Measurements from ENCODE around the gene SLC35B3.
"Not testable (repeated sequence)": the region's sequence is repeated elsewhere in the genome, so short reads cannot be mapped to it uniquely, and the experiment has no call there.

The SLC35B3 gene

GRCh38 chr6:8414844-8415243, 20.5 kb downstream of the SLC35B3 start:
- DNase-seq (ENCODE audit: low spot score) = no peak

DNA sequence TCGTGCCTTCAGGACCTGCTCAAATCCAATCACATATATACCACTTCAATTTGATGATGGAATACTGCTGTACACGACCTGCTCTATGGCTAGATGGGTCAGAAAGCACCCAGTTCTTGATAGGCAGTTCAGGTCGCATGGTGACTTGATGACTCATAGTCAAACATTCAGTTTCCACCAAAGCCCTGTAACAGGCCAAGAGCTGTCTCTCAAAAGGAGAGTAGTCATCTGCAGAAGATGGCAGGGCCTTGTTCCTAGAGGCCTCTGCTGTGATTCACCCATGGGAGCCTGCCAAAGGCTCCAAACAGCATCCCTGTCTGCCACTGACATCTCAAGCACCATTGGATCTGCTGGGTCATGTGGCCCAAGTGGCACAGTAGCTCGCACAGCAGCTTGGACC, 29.4 kb downstream of the SLC35B3 start:
- DNase-seq (ENCODE audit: low spot score) = not testable (repeated sequence)

- no peak for DNase-seq (ENCODE audit: low spot score)
Measured at GRCh38 chr6:8402546-8402945, 32.8 kb downstream of the SLC35B3 start.

DNA sequence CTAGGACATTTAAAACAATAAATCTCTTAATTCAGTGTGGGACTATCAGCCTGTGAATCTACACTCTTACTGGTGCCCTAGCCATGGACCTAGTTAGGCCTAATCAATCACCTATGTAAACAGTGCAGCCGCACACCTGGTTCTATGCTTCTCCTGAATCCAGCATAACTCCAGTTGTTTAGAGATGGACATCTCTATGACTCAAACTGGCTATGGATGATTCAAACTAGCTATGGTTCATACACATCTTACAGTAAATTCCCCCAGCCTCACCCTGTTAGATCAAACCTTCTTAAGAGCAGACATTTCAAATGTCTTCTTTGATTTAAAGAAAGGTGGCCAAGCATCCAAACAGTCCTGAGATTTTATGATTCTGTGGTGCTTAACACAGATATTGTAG, 34.7 kb downstream of the SLC35B3 start:
- DNase-seq (ENCODE audit: low spot score) = no peak

GRCh38 chr6:8392569-8392968, 42.8 kb downstream of the SLC35B3 start:
- DNase-seq (ENCODE audit: low spot score) = no peak

- DNase-seq (ENCODE audit: low spot score) = no peak
Measured at GRCh38 chr6:8391934-8392333, 43.4 kb downstream of the SLC35B3 start.

DNA sequence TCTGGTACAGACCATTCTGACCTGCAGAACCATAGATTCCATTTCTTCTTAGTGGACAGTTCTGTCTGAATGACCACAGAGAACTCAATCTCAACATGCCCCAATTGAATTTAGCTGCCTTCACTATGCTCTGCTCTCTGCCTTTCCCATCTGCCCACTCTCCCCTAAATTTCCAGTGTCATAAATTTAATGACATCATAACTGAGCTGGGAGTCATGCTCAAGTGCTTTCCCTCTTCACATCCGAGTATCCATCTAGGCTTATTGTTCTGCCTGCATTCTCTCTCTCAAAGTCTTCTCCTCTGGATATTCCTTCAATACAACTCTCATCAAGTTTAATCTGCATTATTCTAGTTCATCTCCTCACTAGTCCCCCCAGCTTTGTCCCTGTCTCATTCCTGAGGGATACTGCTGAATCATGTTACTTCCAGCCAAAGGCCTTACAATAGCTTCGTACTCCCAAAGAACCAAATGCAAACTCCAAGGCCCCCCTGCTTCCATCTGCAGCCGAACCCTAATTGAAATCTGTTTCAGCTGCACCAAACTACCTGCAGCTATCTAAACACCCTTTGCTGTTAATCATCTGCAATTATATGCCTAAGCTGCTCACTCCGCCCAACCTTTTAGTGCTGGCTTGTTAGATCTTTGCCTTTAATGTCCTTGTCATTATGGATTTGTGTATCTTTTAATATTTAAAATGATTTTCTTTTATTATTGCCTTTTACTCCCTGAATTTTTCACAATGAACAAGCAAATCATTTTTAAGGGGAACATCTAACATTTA, 46.1 kb downstream of the SLC35B3 start:
- no peak for DNase-seq (ENCODE audit: low spot score)

DNA sequence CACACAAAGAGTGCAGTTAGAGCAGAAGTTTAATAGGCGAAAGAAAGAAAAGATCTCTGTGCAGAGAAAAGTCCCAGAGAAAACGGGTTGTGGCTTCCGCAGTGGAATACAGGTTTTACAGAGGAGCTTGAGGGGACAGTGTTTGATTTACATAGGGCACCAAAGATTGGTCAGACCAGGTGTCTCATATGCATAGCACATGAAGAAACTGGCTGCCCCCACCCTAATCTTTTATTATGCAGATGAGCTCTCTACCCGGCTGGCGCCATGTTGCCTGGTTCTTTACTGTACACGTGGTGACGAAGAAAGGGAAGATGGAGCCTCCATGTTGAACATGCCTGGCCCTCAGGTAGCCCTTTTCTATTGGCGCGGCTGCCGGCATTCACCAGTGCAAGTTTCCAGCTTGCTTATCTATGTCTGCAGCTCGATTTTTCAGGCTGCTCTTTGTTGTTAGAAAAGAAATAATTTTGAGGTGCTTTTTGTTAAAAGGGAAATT, 47.4 kb downstream of the SLC35B3 start:
- DNase-seq (ENCODE audit: low spot score) = no peak

DNA sequence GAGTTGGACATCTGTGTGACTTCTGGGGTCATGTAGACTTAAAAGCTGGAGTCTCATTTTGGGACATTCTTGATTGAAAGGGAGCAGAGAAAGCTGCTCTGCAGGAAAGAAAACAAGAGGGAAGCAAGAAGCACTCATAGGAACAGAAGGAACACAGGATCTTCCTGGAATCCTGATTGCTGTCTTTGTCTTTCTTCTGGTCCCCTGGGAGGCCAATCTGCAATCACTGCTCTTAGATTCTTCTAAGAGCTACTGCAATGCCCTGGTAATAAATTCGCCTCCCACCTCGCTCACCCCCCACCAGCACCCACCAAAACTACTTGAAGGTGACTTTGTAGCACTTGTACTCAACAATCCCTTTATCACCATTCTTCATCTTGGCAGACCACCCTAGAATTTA, 51.8 kb downstream of the SLC35B3 start:
- no peak for DNase-seq (ENCODE audit: low spot score)

DNA sequence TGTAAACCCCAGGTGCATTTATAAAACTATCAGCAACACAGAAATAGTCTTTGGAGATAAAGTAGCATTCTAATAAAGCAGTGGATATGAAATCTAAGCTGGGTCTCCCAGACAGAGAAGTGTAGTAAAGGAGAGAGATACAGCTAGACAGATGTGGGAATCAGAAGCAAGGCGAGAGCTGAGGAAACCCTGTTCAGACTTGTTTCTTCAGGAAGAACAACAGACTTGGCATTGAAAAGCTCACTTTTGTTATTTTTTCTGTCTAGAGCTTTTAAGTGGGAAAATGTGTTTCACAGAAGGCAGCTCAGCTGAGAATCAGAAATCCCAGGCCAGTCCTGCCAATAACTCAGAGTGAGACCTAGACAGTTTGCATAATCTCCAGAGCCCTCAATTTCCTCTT, 52.9 kb downstream of the SLC35B3 start:
- no peak for DNase-seq (ENCODE audit: low spot score)

GRCh38 chr6:8375916-8376315, 59.4 kb downstream of the SLC35B3 start:
- DNase-seq (ENCODE audit: low spot score) = no peak

Measured in GM03348 (cell line).